Dermis blood vessel endothelial cell (primary cell): ENCODE data around the gene ZNF576. TPM values are rescaled to one million over a fixed set of nuclear protein-coding genes. Genes with fewer than 3 reads are reported as not detected.
"Not testable (repeated sequence)": the region's sequence is repeated elsewhere in the genome, so short reads cannot be mapped to it uniquely, and the experiment has no call there.

ENCODE experiments used
- DNase-seq: peaks from one replicate; pipeline ENCODE4 v3.0.0; 2010
- total RNA-seq: library from RNA; depleted of rRNA; stranded (reverse); fragments of >200 nt; gene quantifications from 2 replicates; pipeline ENCODE4 v1.2.3, GENCODE V29; 2014

Gene ZNF576
- total RNA-seq = 10.8 and 12.6 TPM in 2 replicates

DNA sequence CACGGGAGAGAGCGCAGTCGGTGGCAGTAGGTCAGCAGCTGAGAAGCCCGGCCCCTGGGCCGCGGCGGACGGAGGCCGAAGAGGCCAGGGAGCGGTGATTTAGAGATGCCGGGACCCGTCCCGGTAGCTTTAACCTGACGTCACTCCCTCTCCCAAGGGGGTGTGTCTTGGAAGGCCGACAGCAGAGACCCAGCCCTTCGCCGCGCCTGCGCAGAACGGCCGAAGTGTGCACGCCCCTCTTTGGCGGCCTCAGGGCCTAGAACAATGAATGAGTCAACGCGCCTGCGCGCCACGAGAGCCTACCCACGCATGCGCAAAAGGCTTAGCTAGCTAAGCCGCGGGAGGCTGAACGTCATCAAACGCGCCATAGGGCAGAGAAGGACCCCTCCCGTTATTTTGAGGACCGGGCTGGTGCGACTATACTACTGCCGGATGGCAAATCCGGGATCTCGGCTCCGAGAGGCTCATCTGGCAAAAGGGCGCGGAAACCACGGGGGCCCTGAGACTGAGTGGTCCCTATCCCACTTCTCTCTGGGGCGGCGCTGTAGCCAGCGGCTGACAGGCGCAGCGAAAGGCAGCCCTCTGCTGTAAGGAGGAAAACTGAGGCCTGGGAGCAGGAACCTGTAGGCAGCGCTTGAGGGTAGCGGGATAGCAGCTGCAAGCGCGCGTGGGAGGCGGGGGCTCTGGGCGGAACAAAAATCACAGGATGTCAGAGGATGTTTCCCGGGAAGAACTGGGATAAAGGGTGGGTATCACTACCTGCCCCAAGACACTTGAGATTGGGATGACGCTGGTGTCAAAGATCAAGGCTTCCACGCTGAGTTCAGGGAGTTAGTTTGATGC lies at the start of gene ZNF576, which contains the start of gene IRGQ:
TSS of gene ZNF576 (plus strand) at position 597 of the 843 bp plus-strand sequence. CDS start 514 bp downstream, outside the sequence.
TSS of gene IRGQ (minus strand) at position 136 of the 843 bp plus-strand sequence. CDS start 796 bp downstream, outside the sequence.
- peak; percentile 100 for DNase-seq

GRCh38 chr19:43547926-43548325 lies 48.5 kb upstream of the ZNF576 start:
- DNase-seq = not testable (repeated sequence)

- no peak for DNase-seq
These were observed 47.7 kb upstream of the ZNF576 start for GRCh38 chr19:43548706-43549105.

DNA sequence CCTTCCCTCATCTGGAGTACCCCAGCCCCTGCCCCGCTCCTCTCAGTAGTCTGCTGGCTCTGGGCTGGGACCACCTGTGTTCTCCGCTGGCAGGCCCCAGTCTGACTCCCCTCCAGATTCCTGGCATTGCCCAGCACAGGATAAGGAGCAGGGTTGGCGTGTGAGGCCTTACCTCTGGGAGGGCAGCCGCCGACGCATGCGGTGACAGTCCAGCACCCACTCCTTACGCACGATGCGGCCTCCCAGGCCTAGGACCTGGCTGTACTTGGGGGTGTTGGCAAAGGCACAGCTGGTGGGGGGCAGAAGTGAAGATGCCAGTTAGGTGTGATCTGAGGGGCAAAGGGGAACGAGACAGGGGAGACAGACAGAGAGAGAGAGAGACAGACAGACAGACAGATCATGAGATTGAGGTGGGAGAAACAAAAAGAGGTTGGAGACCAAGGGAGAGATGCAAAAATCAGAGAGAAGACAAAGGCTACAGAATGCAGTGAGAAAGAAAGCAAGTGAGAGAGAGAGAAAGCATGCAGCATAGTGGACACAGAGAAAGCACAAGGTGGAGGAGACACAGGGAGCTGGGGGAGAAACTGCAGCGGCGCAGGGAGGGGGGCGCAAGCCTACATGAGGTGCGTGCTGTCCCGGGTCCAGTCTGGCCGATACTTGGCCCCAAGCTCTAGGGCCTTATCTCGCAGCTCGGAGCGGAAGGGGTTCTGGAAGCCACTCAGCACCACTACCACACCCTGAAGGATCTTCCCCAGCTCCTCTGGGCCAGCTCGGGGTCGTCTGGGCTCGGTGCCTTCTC lies 44.8 kb upstream of the ZNF576 start:
- no peak for DNase-seq

DNA sequence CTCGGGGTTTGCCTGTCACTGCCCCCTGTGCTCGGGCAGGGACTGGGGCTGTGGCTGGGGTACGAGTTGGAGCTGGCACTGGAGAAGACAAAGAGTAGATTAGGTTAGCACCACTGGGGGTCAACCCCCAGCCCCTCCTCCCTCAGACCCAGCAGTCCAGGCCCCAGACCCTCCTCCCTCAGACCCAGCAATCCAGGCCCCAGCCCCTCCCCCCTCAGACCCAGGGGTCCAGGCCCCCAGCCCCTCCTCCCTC lies 44.3 kb upstream of the ZNF576 start:
- no peak for DNase-seq

GRCh38 chr19:43552616-43553015 lies 43.8 kb upstream of the ZNF576 start:
- DNase-seq = no peak

DNA sequence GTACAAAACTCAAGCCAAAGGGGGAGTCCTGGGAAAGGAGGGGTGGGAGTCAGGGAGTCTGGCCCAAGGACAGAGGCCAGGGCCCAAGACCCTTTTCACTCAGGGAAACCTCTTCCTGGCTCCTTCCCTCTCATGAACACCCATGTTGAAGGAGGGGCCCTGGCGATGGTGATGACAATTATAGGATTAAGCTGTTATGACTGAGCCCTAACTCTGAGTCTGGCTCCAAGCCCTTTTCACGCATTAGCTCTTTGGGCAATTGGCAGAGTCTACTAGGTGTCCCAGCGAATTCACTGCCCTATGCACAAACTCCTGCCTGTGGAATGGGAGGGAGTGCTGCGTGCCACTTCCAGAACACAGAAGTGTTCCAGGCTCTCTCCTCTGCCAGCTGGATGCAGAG lies 42.7 kb upstream of the ZNF576 start:
- DNase-seq = no peak

DNA sequence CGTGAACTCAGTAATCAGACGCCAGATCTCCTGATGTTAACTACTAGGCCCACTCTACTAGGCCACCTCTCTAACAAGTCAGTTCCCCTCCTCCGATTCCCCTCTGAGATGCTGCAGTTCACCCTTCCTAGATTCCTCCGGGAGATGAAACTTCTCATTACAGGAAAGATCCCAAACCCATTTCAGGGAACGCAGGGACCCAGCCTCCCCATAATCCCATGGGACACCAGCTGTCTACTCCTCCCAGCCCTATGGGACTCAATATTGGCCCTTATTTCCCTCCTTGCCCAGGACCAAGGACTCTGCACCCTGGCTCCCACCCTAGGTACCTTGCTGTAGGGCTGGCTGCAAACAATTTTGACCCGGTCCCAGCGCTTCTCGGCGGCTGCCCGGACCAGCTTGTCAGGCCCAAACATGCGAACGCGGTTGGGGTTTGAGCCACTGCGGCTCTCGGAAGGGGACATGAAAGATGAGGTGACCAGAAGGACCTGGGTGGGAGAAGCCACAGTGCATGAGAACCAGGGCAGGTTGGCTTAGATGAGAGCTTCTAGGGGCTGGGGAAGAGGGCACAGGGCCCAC lies 42.0 kb upstream of the ZNF576 start:
- DNase-seq = no peak

GRCh38 chr19:43555185-43555770 lies 41.1 kb upstream of the ZNF576 start:
- DNase-seq = peak; percentile 87

GRCh38 chr19:43560687-43561086 lies 35.7 kb upstream of the ZNF576 start:
- no peak for DNase-seq

DNA sequence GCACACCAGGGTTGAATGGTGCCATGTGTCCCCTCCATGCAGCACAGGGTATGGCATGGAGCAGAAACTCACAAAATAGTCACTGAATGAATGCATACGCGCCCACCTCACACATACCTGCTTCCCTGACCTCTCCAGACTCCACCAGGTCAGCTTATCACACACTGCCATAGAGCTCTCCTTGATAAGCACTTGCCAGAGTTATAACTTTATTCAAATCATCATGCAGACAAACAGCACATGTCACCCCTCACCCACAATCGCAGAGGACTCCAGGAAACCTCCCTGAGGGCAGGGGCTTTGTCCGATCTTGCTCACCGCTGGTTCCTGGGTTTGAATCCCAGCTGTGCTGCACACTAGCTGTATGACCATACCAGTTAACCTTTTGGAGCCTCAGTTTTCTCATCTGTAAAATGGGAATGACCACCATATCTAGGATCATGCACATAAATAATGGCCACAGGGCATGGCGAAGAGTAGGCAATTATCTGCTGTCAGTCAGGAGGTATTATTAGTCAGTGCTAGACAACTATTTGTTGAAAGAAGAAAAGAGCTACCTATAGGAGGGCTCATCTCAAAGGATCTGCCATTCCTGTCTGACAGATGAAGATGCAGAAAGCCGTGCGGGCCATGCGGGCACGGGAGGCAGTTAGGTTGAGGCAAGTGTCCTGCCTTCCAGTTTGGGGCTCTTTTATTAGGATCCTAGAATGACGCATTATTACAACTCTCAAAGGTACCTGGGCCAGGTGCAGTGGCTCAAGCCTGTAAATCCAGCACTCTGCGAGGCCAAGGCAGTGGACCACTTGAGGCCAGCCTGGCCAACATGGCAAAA lies 35.0 kb upstream of the ZNF576 start:
- no peak for DNase-seq

GRCh38 chr19:43562226-43562697 lies 34.1 kb upstream of the ZNF576 start:
- DNase-seq = no peak

- DNase-seq = peak; percentile 83
These were observed 33.6 kb upstream of the ZNF576 start for GRCh38 chr19:43562698-43563241.

- DNase-seq = no peak
These were observed 32.5 kb upstream of the ZNF576 start for GRCh38 chr19:43563816-43564457.

DNA sequence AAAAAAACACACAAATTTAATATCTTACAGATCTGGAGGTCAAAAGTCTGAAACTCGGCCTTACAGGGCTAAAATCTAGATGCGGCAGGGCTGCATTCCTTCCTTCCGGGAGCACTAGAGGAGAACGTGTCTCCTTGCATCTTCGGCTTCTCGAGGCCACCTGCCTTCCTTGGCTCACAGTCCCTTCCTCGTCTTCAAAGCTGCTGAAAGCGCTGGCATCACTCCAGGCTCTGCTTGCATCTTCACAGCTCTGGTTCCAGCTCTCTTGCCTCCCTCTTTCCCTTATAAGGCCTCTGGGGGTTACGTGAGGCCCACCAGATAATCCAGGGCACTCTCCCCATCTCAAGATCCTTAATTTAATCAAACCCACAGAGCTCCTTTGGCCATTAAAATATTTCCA lies 31.6 kb upstream of the ZNF576 start:
- no peak for DNase-seq

DNA sequence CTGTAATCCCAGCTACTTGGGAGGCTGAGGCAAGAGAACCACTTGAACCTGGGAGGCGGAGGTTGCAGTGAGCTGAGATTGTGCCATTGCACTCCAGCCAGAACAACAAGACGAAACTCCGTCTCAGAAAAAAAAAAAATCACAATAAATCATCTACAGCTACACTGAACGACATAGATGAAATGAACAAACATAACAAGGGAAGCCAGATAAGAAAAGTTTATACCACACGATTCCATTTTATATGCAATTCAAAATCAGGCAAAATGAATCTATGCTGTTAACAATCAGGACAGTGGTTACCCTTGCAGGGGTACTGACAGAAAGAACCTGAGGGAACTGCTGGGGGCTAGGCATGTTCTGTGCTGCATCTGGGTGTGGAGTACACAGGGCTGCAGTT lies 26.7 kb upstream of the ZNF576 start:
- DNase-seq = no peak

- no peak for DNase-seq
These were observed 26.1 kb upstream of the ZNF576 start for GRCh38 chr19:43570174-43570791.

DNA sequence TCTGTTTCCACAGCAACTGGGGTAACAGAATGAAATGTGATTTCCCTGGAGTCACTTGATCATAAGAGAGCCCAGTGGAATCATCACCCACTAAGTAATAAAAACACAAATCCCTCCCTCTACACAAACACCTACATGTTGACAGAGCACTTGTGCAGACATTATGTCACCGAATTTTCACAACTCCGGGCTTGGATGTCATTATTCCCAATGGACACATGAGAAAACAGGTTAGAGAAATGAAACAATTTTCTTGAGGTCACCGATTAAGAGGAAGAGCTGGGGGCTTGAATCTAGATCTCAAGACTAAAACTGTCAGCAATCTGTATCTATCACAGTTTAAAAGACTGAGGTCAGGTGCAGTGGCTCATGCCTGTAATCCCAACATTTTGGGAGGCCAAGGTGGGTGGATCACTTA lies 24.2 kb upstream of the ZNF576 start:
- no peak for DNase-seq

- DNase-seq = peak; percentile 92
These were observed 21.8 kb upstream of the ZNF576 start for GRCh38 chr19:43574424-43575155.
